Osteoblast (primary cell): ENCODE data around the gene PHYKPL. TPM values are rescaled to one million over a fixed set of nuclear protein-coding genes. Genes with fewer than 3 reads are reported as not detected.

ENCODE experiments used
- DNase-seq: peaks from one replicate; pipeline ENCODE4 v3.0.0; 2011; ENCODE audit warnings: low spot score, mixed read lengths; ENCODE audit not compliant: insufficient read length; ENCODE audit errors: missing footprints
- H2AFZ ChIP-seq: 2 replicates; pipeline ENCODE4 v1.6.0; 2011; ENCODE audit warnings: mild to moderate bottlenecking, low read length
- H3K27ac ChIP-seq: 2 replicates; pipeline ENCODE4 v1.5.1; 2011; ENCODE audit warnings: mild to moderate bottlenecking, low read depth, low read length, moderate library complexity
- H3K27me3 ChIP-seq: 2 replicates; pipeline ENCODE4 v1.6.0; 2012; ENCODE audit warnings: mild to moderate bottlenecking, control low read depth, inconsistent platforms, low read length, moderate library complexity; ENCODE audit not compliant: insufficient read depth
- H3K36me3 ChIP-seq: 2 replicates; pipeline ENCODE4 v1.5.1; 2011; ENCODE audit warnings: mild to moderate bottlenecking, low read length, control low read depth, moderate library complexity; ENCODE audit not compliant: insufficient read depth
- H3K4me1 ChIP-seq: 2 replicates; pipeline ENCODE4 v1.5.1; 2011; ENCODE audit warnings: mild to moderate bottlenecking, low read length, control low read depth, moderate library complexity; ENCODE audit not compliant: insufficient read depth
- H3K4me2 ChIP-seq: 2 replicates; pipeline ENCODE4 v1.6.0; 2011; ENCODE audit warnings: mild to moderate bottlenecking, low read length; ENCODE audit not compliant: insufficient read depth
- H3K4me3 ChIP-seq: fragments of 200-600 bp; sonication (generic); 3 replicates; pipeline ENCODE4 v1.5.1; 2012; ENCODE audit warnings: mild to moderate bottlenecking, low read length, inconsistent platforms; ENCODE audit not compliant: insufficient read depth
- H3K79me2 ChIP-seq: 2 replicates; pipeline ENCODE4 v1.6.0; 2012; ENCODE audit warnings: mild to moderate bottlenecking, low read length, control low read depth, inconsistent platforms; ENCODE audit not compliant: insufficient read depth
- H3K9me3 ChIP-seq: 2 replicates; pipeline ENCODE4 v1.5.1; 2011; ENCODE audit warnings: low read depth, low read length, control low read depth
- H4K20me1 ChIP-seq: 2 replicates; pipeline ENCODE4 v1.6.0; 2012; ENCODE audit warnings: mild to moderate bottlenecking, low read length, control low read depth; ENCODE audit not compliant: insufficient read depth
- CTCF ChIP-seq: IDR thresholded peaks from 2 replicates; pipeline ENCODE4 v1.5.1; 2011; ENCODE audit warnings: mild to moderate bottlenecking, low read depth, low read length, moderate library complexity; ENCODE audit errors: extremely low read depth
- total RNA-seq: library from RNA; depleted of rRNA; stranded (reverse); fragments of >200 nt; gene quantifications from 2 replicates; pipeline ENCODE4 v1.2.3, GENCODE V29; 2012

The PHYKPL gene
- total RNA-seq, 1 donor = 35.1 TPM

GRCh38 chr5:178209334-178210072 lies 23.1 kb downstream of the PHYKPL start:
- Histone ChIP-seq H3K4me1 (peaks cover 23% of the 10 kb centered on the region), H3K79me2 (peaks cover 55% of the 10 kb centered on the region), H2AFZ (no peak overlapping the region), H3K36me3 (peaks cover 88% of the 10 kb centered on the region), H3K9me3 (no peaks in the 10 kb centered on the region), H4K20me1 (peaks cover 75% of the 10 kb centered on the region), H3K4me3 (no peak overlapping the region), H3K4me2 (no peak overlapping the region), H3K27me3 (no peaks in the 10 kb centered on the region), H3K27ac (no peak overlapping the region)
- no peak for DNase-seq
- no peak for TF ChIP-seq CTCF

- DNase-seq = peak; percentile 85
- Histone ChIP-seq H2AFZ (no peak overlapping the region), H3K27ac (no peak overlapping the region), H3K9me3 (no peaks in the 10 kb centered on the region), H3K4me2 (no peak overlapping the region), H3K36me3 (peaks cover 80% of the 10 kb centered on the region), H3K27me3 (no peaks in the 10 kb centered on the region), H3K4me1 (peaks cover 27% of the 10 kb centered on the region), H4K20me1 (peaks cover 75% of the 10 kb centered on the region), H3K4me3 (no peak overlapping the region), H3K79me2 (peaks cover 60% of the 10 kb centered on the region)
- peak; percentile 30 for TF ChIP-seq CTCF
Observed at GRCh38 chr5:178208540-178209227, 23.9 kb downstream of the PHYKPL start.

- H3K4me2 ChIP-seq = peak overlapping the region; percentile 20
- TF ChIP-seq CTCF = no peak
- no peak overlapping the region for H3K27ac ChIP-seq
- H3K27me3 ChIP-seq = no peaks in the 10 kb centered on the region
- H3K36me3 ChIP-seq = peaks cover 72% of the 10 kb centered on the region
- DNase-seq = no peak
- H3K79me2 ChIP-seq = peaks cover 60% of the 10 kb centered on the region
- H3K9me3 ChIP-seq = no peaks in the 10 kb centered on the region
- H3K4me1 ChIP-seq = peaks cover 27% of the 10 kb centered on the region
- H4K20me1 ChIP-seq = peaks cover 69% of the 10 kb centered on the region
- H2AFZ ChIP-seq = no peak overlapping the region
- no peak overlapping the region for H3K4me3 ChIP-seq
Observed at GRCh38 chr5:178207917-178208280, 24.7 kb downstream of the PHYKPL start.

DNA sequence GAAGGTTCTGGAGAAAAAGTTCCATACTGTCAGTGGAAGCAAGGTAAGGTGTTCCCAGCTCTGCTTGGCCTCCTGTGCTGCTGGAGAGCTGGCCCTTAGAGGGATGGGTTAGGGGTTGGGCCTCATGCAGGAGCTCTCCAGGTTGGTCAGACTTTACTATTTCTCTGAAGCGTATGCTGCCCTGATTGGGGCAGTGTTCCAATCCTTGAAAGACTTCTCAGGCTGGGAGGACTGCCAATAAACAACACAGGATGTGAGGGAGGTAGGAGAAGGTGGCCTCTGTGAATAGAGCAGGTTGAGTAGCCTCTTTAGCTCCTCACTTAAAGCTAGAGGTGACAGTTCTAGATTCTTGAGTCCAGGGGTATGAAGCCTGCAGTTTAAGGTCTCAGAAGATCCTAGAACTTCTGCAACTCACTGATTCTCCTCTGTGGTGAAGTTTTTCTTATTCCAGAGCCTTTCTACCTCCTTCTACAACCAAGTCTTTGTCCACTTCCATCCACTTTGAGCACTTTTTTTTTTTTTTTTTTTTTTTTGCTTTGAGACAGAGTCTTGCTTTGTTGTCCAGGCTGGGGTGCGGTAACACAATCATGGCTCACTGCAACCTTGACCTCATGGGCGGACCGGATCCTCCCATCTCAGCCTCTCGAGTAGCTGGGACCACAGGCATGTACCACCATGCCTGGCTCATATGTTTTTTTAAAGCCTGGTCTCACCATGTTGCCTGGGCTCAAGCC lies 25.3 kb downstream of the PHYKPL start:
- Histone ChIP-seq H3K79me2 (peaks cover 60% of the 10 kb centered on the region), H3K9me3 (no peaks in the 10 kb centered on the region), H3K4me1 (peaks cover 27% of the 10 kb centered on the region), H3K4me2 (peak overlapping the region; percentile 88), H3K4me3 (peak overlapping the region; percentile 81), H2AFZ (no peak overlapping the region), H3K36me3 (peaks cover 67% of the 10 kb centered on the region), H3K27ac (peak overlapping the region; percentile 51), H4K20me1 (peaks cover 65% of the 10 kb centered on the region), H3K27me3 (no peaks in the 10 kb centered on the region)
- no peak for TF ChIP-seq CTCF
- peak; percentile 82 for DNase-seq
